Stomach (tissue), 4 donors: ENCODE measurements around the gene PTPRG.

Experiments used
- CTCF ChIP-seq, 7 experiments: fragments of 450-650 bp in 4 of 7; fragments of 200-600 bp in 3 of 7; sonication (generic) in 3 of 7; IDR thresholded peaks; one replicate each; pipeline ENCODE4 v1.5.1; 2016 to 2019; ENCODE audit warnings: antibody characterized with exemption in 7 of 7, control low read depth in 2 of 7, mild to moderate bottlenecking in 1 of 7
- EP300 ChIP-seq: sonication (generic); formaldehyde crosslinking; IDR thresholded peaks from one replicate; pipeline ENCODE4 v1.6.1; 2017; ENCODE audit warnings: antibody characterized with exemption
- POLR2A ChIP-seq, 4 donors: fragments of 450-650 bp; IDR thresholded peaks; one replicate each; pipeline ENCODE4 v1.6.1; 2016; ENCODE audit warnings: antibody characterized with exemption in 4 of 4, control low read depth in 2 of 4, mild to moderate bottlenecking in 1 of 4, moderate library complexity in 1 of 4

GRCh38 chr3:61772456-61772855 lies 211.1 kb downstream of the PTPRG start:
- TF ChIP-seq CTCF (IDR thresholded peaks at IDR 0.05) (no peak), EP300 (no peak), POLR2A (IDR thresholded peaks at IDR 0.05) (no peak)
